Parathyroid adenoma (tissue), 2 donors: ENCODE results near the gene SPSB3.

Experiments used
- H2AFZ ChIP-seq: fragments of 300-600 bp; sonication (generic); one replicate; pipeline ENCODE4 v1.7.0; 2017; ENCODE audit warnings: antibody characterized with exemption, mild to moderate bottlenecking
- H3K27ac ChIP-seq: fragments of 300-600 bp; sonication (generic); one replicate; pipeline ENCODE4 v1.7.0; 2017
- H3K27me3 ChIP-seq: fragments of 300-600 bp; sonication (generic); one replicate; pipeline ENCODE4 v1.7.0; 2017; ENCODE audit warnings: low read length; ENCODE audit not compliant: control insufficient read depth, insufficient read depth
- H3K36me3 ChIP-seq: fragments of 300-600 bp; sonication (generic); one replicate; pipeline ENCODE4 v1.7.0; 2017; ENCODE audit warnings: low read length; ENCODE audit not compliant: control insufficient read depth, insufficient read depth
- H3K4me1 ChIP-seq: fragments of 300-600 bp; sonication (generic); one replicate; pipeline ENCODE4 v1.7.0; 2017; ENCODE audit warnings: control low read depth
- H3K4me2 ChIP-seq: fragments of 300-600 bp; sonication (generic); one replicate; pipeline ENCODE4 v1.7.0; 2017; ENCODE audit warnings: low read length
- H3K4me3 ChIP-seq: fragments of 300-600 bp; sonication (generic); one replicate; pipeline ENCODE4 v1.7.0; 2017; ENCODE audit warnings: low read depth, low read length
- H3K79me2 ChIP-seq: fragments of 300-600 bp; sonication (generic); one replicate; pipeline ENCODE4 v1.7.0; 2017; ENCODE audit warnings: control low read depth
- H3K9ac ChIP-seq: fragments of 300-600 bp; sonication (generic); one replicate; pipeline ENCODE4 v1.7.0; 2017; ENCODE audit warnings: mild to moderate bottlenecking
- H3K9me3 ChIP-seq: fragments of 300-600 bp; sonication (generic); one replicate; pipeline ENCODE4 v1.7.0; 2017; ENCODE audit warnings: low read length; ENCODE audit not compliant: control insufficient read depth
- CTCF ChIP-seq: fragments of 300-600 bp; sonication (generic); IDR thresholded peaks from one replicate; pipeline ENCODE4 v1.7.0; 2017; ENCODE audit warnings: antibody characterized with exemption, mild to moderate bottlenecking
- donor health status: primary hyperparathyroidism.

SPSB3 gene

GRCh38 chr16:1767116-1767994 is 15.0 kb downstream of the SPSB3 start:
- Histone ChIP-seq H3K4me1 (peaks cover 2% of the 10 kb centered on the region), H2AFZ (no peak overlapping the region), H3K79me2 (no peaks in the 10 kb centered on the region), H3K27me3 (no peaks in the 10 kb centered on the region), H3K4me3 (no peak overlapping the region), H3K36me3 (no peaks in the 10 kb centered on the region), H3K27ac (no peak overlapping the region), H3K9me3 (no peaks in the 10 kb centered on the region), H3K4me2 (no peak overlapping the region), H3K9ac (no peak overlapping the region)
- no peak for TF ChIP-seq CTCF

DNA sequence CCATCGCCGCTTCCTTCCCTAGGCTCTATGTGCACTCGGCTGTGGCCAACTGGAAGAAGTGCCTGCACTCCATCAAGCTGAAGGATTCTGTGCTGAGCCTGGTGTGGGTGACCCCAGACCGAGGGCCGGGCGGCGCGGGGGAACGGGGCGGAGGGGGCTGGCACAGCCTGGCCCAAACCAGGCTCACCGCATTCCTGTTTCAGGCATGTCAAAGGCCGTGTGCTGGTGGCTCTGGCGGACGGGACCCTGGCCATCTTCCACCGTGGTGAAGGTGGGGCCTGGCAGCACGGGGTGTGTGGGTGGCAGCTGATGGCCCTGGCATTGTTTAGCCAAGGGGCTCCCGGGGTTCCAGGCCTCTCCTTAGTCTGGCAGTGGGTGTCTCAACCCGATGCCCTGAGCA is 15.7 kb downstream of the SPSB3 start:
- Histone ChIP-seq H3K36me3 (no peaks in the 10 kb centered on the region), H3K4me1 (peaks cover 2% of the 10 kb centered on the region), H3K4me2 (no peak overlapping the region), H3K79me2 (no peaks in the 10 kb centered on the region), H3K27me3 (no peaks in the 10 kb centered on the region), H2AFZ (no peak overlapping the region), H3K27ac (no peak overlapping the region), H3K9ac (no peak overlapping the region), H3K9me3 (no peaks in the 10 kb centered on the region), H3K4me3 (no peak overlapping the region)
- no peak for TF ChIP-seq CTCF

- H3K36me3 ChIP-seq = no peaks in the 10 kb centered on the region
- no peaks in the 10 kb centered on the region for H3K9me3 ChIP-seq
- H3K79me2 ChIP-seq = no peaks in the 10 kb centered on the region
- no peak for TF ChIP-seq CTCF
- H3K27me3 ChIP-seq = no peaks in the 10 kb centered on the region
- no peak overlapping the region for H3K4me2 ChIP-seq
- no peak overlapping the region for H3K4me3 ChIP-seq
- peaks cover 2% of the 10 kb centered on the region for H3K4me1 ChIP-seq
- no peak overlapping the region for H3K27ac ChIP-seq
- no peak overlapping the region for H3K9ac ChIP-seq
- H2AFZ ChIP-seq = no peak overlapping the region
Measured at GRCh38 chr16:1766231-1766630, 16.1 kb downstream of the SPSB3 start.

GRCh38 chr16:1765826-1766225 is 16.5 kb downstream of the SPSB3 start:
- Histone ChIP-seq H3K4me2 (no peak overlapping the region), H3K4me3 (no peak overlapping the region), H3K36me3 (no peaks in the 10 kb centered on the region), H3K79me2 (no peaks in the 10 kb centered on the region), H3K9ac (no peak overlapping the region), H3K27me3 (no peaks in the 10 kb centered on the region), H3K9me3 (no peaks in the 10 kb centered on the region), H3K27ac (no peak overlapping the region), H2AFZ (no peak overlapping the region), H3K4me1 (peaks cover 2% of the 10 kb centered on the region)
- TF ChIP-seq CTCF = no peak

- no peak overlapping the region for H2AFZ ChIP-seq
- no peak overlapping the region for H3K9ac ChIP-seq
- H3K4me2 ChIP-seq = no peak overlapping the region
- H3K36me3 ChIP-seq = no peaks in the 10 kb centered on the region
- H3K4me3 ChIP-seq = no peak overlapping the region
- H3K27ac ChIP-seq = no peak overlapping the region
- no peak for TF ChIP-seq CTCF
- H3K4me1 ChIP-seq = no peaks in the 10 kb centered on the region
- H3K27me3 ChIP-seq = no peaks in the 10 kb centered on the region
- no peaks in the 10 kb centered on the region for H3K79me2 ChIP-seq
- H3K9me3 ChIP-seq = no peaks in the 10 kb centered on the region
Measured at GRCh38 chr16:1764971-1765370, 17.4 kb downstream of the SPSB3 start.
